Hepatocyte (in vitro differentiated cells): Measurements from ENCODE around the gene LRRC26. TPM values are rescaled to one million over a fixed set of nuclear protein-coding genes. Genes with fewer than 3 reads are reported as not detected.
A peak's percentile ranks its signal among the peaks of the same experiment; 100 is the strongest.
"Not testable (repeated sequence)": the region's sequence is repeated elsewhere in the genome, so short reads cannot be mapped to it uniquely, and the experiment has no call there.

Experiments
- DNase-seq: peaks from one replicate; pipeline ENCODE4 v3.0.0-alpha.2; 2016; ENCODE audit warnings: low spot score
- H2AFZ ChIP-seq: fragments of 200-600 bp; sonication (generic); 2 replicates; pipeline ENCODE4 v1.6.0; 2016; ENCODE audit warnings: antibody characterized with exemption, mild to moderate bottlenecking
- H3K27ac ChIP-seq: fragments of 200-600 bp; sonication (generic); 2 replicates; pipeline ENCODE4 v1.5.1; 2016; ENCODE audit warnings: mild to moderate bottlenecking
- H3K27me3 ChIP-seq: fragments of 200-600 bp; sonication (generic); 2 replicates; pipeline ENCODE4 v1.6.1; 2016
- H3K36me3 ChIP-seq: fragments of 200-600 bp; sonication (generic); replicated peaks from 2 replicates; pipeline ENCODE4 v1.5.1; 2016; ENCODE audit warnings: low read depth; ENCODE audit not compliant: insufficient read depth
- H3K4me1 ChIP-seq: fragments of 200-600 bp; sonication (generic); 2 replicates; pipeline ENCODE4 v1.5.1; 2016; ENCODE audit warnings: mild to moderate bottlenecking, moderate library complexity; ENCODE audit not compliant: insufficient read depth
- H3K4me2 ChIP-seq: fragments of 200-600 bp; sonication (generic); 2 replicates; pipeline ENCODE4 v1.6.0; 2016
- H3K4me3 ChIP-seq: fragments of 200-600 bp; sonication (generic); 2 replicates; pipeline ENCODE4 v1.5.1; 2016; ENCODE audit warnings: mild to moderate bottlenecking
- H3K79me2 ChIP-seq: fragments of 200-600 bp; sonication (generic); 2 replicates; pipeline ENCODE4 v1.6.0; 2017; ENCODE audit warnings: mild to moderate bottlenecking
- H3K9me2 ChIP-seq: fragments of 200-600 bp; sonication (generic); replicated peaks from 2 replicates; pipeline ENCODE4 v1.6.0; 2017; ENCODE audit warnings: mild to moderate bottlenecking; ENCODE audit not compliant: insufficient read depth
- H3K9me3 ChIP-seq: fragments of 200-600 bp; sonication (generic); 2 replicates; pipeline ENCODE4 v1.5.1; 2016; ENCODE audit warnings: low read depth, mild to moderate bottlenecking
- H4K20me1 ChIP-seq: fragments of 200-600 bp; sonication (generic); 2 replicates; pipeline ENCODE4 v1.6.0; 2016; ENCODE audit warnings: mild to moderate bottlenecking; ENCODE audit not compliant: insufficient read depth, poor library complexity, severe bottlenecking
- CTCF ChIP-seq: fragments of 200-600 bp; sonication (generic); IDR thresholded peaks from 2 replicates; pipeline ENCODE4 v1.5.1; 2016; ENCODE audit warnings: antibody characterized with exemption, mild to moderate bottlenecking; ENCODE audit not compliant: poor library complexity
- EZH2 ChIP-seq: fragments of 200-600 bp; sonication (generic); IDR thresholded peaks from 2 replicates; pipeline ENCODE4 v1.6.1; 2016; ENCODE audit warnings: antibody characterized with exemption, mild to moderate bottlenecking, borderline replicate concordance
- EZH2phosphoT487 ChIP-seq: fragments of 200-600 bp; sonication (generic); IDR thresholded peaks from one replicate; pipeline ENCODE4 v1.6.1; 2018; ENCODE audit warnings: antibody characterized with exemption, mild to moderate bottlenecking, low read depth, moderate library complexity; ENCODE audit not compliant: unreplicated experiment, severe bottlenecking
- WGBS: methylation state at CpG from one replicate; pipeline ENCODE4 v1.1.6; 2016; ENCODE audit warnings: low lambda C conversion rate; ENCODE audit errors: missing lambda C conversion rate; 5-methylcytosine and 5-hydroxymethylcytosine counted together
- polyA plus RNA-seq: library from polyadenylated mRNA; unstranded; fragments of >200 nt; fragmentation: Nextera tagmentation; extraction: Ambion mirVana; gene quantifications from 2 replicates; pipeline ENCODE4 v1.2.1, GENCODE V29; 2016
- total RNA-seq: library from RNA; depleted of rRNA; stranded (reverse); fragments of >200 nt; gene quantifications from 2 replicates; pipeline ENCODE4 v1.2.3, GENCODE V29; 2014

The LRRC26 gene
- total and polyA plus RNA-seq, 2 experiments from 2014 or later: 0.73 to 2.6 TPM

GRCh38 chr9:137127301-137128157 is 42.3 kb downstream of the LRRC26 start:
- Histone ChIP-seq H3K4me1 (peaks cover 18% of the 10 kb centered on the region), H3K79me2 (peaks cover 51% of the 10 kb centered on the region), H3K27me3 (no peaks in the 10 kb centered on the region), H2AFZ (no peak overlapping the region), H3K36me3 (no peaks in the 10 kb centered on the region), H3K9me2 (no peaks in the 10 kb centered on the region), H4K20me1 (no peaks in the 10 kb centered on the region), H3K27ac (peak overlapping the region; percentile 73), H3K9me3 (no peaks in the 10 kb centered on the region), H3K4me2 (peak overlapping the region; percentile 94), H3K4me3 (no peak overlapping the region)
- 63% methylated on average over 24 of the region's 24 CpGs for WGBS
- no peak for TF ChIP-seq CTCF
- no peak for TF ChIP-seq EZH2phosphoT487
- no peak for TF ChIP-seq EZH2
- peak; percentile 49 for DNase-seq

GRCh38 chr9:137126786-137127185 is 43.1 kb downstream of the LRRC26 start:
- WGBS: 85% methylated on average over 3 of the region's 3 CpGs
- H3K36me3 ChIP-seq: no peaks in the 10 kb centered on the region
- no peaks in the 10 kb centered on the region for H3K27me3 ChIP-seq
- peaks cover 51% of the 10 kb centered on the region for H3K79me2 ChIP-seq
- H2AFZ ChIP-seq: no peak overlapping the region
- no peaks in the 10 kb centered on the region for H3K9me3 ChIP-seq
- H3K4me3 ChIP-seq: no peak overlapping the region
- no peaks in the 10 kb centered on the region for H3K9me2 ChIP-seq
- H3K27ac ChIP-seq: peak overlapping the region; percentile 73
- peak overlapping the region; percentile 94 for H3K4me2 ChIP-seq
- H4K20me1 ChIP-seq: no peaks in the 10 kb centered on the region
- H3K4me1 ChIP-seq: peaks cover 18% of the 10 kb centered on the region
- DNase-seq: no peak
- TF ChIP-seq CTCF (no peak), EZH2 (no peak), EZH2phosphoT487 (no peak)

DNA sequence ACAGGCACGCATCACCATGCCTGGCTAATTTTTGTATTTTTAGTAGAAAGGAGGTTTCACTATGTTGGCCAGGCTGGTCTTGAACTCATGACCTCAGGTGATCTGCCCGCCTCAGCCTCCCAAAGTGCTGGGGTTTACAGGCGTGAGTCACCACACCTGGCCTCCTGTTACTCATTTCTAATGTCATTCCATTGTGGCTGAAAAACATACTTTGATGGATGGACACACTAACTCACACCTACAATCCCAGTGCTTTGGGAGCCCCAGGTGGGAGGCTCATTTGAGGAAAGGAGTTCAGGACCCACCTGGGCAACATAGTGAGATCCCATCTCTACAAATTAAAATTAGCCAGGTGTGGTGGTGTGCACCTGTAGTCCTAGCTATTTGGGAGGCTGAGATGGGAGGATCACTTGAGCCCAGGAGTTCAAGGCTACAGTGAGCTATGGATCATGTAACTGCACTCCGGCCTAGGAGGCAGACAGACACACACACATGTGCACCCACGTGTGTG is 45.8 kb downstream of the LRRC26 start:
- not testable (repeated sequence) for H3K4me3 ChIP-seq, H2AFZ ChIP-seq, H4K20me1 ChIP-seq, DNase-seq, H3K27ac ChIP-seq, H3K27me3 ChIP-seq, H3K9me3 ChIP-seq, H3K36me3 ChIP-seq, H3K9me2 ChIP-seq, H3K4me2 ChIP-seq
- peaks cover 47% of the 10 kb centered on the region for H3K79me2 ChIP-seq
- peaks cover 18% of the 10 kb centered on the region for H3K4me1 ChIP-seq
- 92% methylated on average over 5 of the region's 5 CpGs for WGBS

- DNase-seq: no peak
- Histone ChIP-seq H4K20me1 (no peaks in the 10 kb centered on the region), H3K4me3 (no peak overlapping the region), H3K4me1 (peaks cover 14% of the 10 kb centered on the region), H3K27me3 (no peaks in the 10 kb centered on the region), H2AFZ (no peak overlapping the region), H3K9me2 (no peaks in the 10 kb centered on the region), H3K27ac (no peak overlapping the region), H3K79me2 (peaks cover 42% of the 10 kb centered on the region), H3K36me3 (no peaks in the 10 kb centered on the region), H3K4me2 (no peak overlapping the region), H3K9me3 (no peaks in the 10 kb centered on the region)
- TF ChIP-seq EZH2 (no peak), CTCF (no peak), EZH2phosphoT487 (no peak)
- 93% methylated on average over 5 of the region's 5 CpGs for WGBS
Measured at GRCh38 chr9:137123468-137123837, 46.4 kb downstream of the LRRC26 start.

DNA sequence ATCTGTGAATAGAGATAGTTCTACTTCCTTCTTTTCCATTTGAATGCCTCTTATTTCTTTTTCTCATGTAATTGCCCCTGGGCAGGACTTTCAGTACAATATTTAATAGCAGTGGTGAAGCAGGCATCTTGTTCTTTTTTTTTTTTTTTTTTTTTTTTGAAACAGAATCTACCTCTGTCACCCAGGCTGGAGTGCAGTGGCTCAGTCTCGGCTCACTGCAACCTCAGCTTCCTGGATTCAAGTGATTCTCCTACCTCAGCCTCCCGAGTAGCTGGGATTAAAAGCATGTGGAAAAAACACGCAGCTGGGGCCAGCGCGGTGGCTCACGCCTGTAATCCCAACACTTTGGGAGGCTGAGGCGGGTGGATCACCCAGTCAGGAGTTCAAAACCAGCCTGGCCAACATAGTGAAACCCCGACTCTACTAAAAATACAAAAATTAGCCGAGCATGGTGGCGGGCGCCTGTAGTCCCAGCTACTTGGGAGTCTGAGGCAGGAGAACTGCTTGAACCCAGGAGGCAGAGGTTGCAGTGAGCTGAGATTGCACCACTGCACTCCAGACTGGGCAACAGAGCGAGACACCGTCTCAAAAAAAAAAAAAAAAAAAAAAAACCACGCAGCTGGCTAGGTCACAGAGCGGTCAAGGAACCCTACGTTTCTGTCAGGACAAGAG is 46.9 kb downstream of the LRRC26 start:
- WGBS: 94% methylated on average over 16 of the region's 16 CpGs
- H3K36me3 ChIP-seq: not testable (repeated sequence)

More for the DNA sequence above, 46.9 kb downstream of the LRRC26 start:
- not testable (repeated sequence) for H3K4me2 ChIP-seq, H2AFZ ChIP-seq, DNase-seq, H3K4me1 ChIP-seq, H3K9me3 ChIP-seq, H3K9me2 ChIP-seq, H3K4me3 ChIP-seq, H4K20me1 ChIP-seq, H3K27me3 ChIP-seq, H3K27ac ChIP-seq
- H3K79me2 ChIP-seq: peaks cover 37% of the 10 kb centered on the region
